PC-3 (cell line): ENCODE results near the gene SCN8A. TPM values are rescaled to one million over a fixed set of nuclear protein-coding genes. Genes with fewer than 3 reads are reported as not detected.

Source experiments
- ATAC-seq: fragments of 200-7000 bp; cut with Tn5 transposase; 2 replicates; pipeline ENCODE4 v1.9.1; 2020; ENCODE audit warnings: mild to moderate bottlenecking, moderate library complexity
- BruUV-seq: library from RNA; stranded (reverse); fragments of 400-500 nt; replicated peaks from 2 replicates; lab custom pipeline; 2021; lab: Mats Ljungman, UMichigan
- CTCF ChIA-PET: fragments of 300-600 bp; sonication (Branson Sonifier 250); formaldehyde crosslinking; loops from one replicate; lab custom pipeline; 2022; ENCODE audit warnings: antibody characterized with exemption; lab: Charles Lee
- POLR2A ChIA-PET: fragments of 300-600 bp; sonication (Branson Sonifier 250); formaldehyde crosslinking; loops from one replicate; lab custom pipeline; 2022; ENCODE audit warnings: antibody characterized with exemption; ENCODE audit not compliant: unreplicated experiment; lab: Charles Lee
- DNase-seq: peaks from one replicate; pipeline ENCODE4 v3.0.0-alpha.2; 2015
- H2AFZ ChIP-seq: fragments of 300-600 bp; sonication (generic); 2 replicates; pipeline ENCODE4 v1.6.0; 2016; ENCODE audit warnings: antibody characterized with exemption, low read length
- H3F3A ChIP-seq: fragments of 300-600 bp; sonication (generic); one replicate; pipeline ENCODE4 v1.6.0; 2017; ENCODE audit warnings: antibody characterized with exemption, low read length, control low read depth, mild to moderate bottlenecking; ENCODE audit not compliant: unreplicated experiment
- H3K27ac ChIP-seq: fragments of 300-600 bp; sonication (generic); 2 replicates; pipeline ENCODE4 v1.5.1; 2016; ENCODE audit warnings: mild to moderate bottlenecking, low read length
- H3K27me3 ChIP-seq: fragments of 300-600 bp; sonication (generic); 2 replicates; pipeline ENCODE4 v1.6.1; 2016; ENCODE audit warnings: low read length, mixed read lengths
- H3K36me3 ChIP-seq: fragments of 300-600 bp; sonication (generic); 2 replicates; pipeline ENCODE4 v1.6.1; 2016; ENCODE audit warnings: low read depth, mixed run types, low read length, mixed read lengths
- H3K4me1 ChIP-seq: fragments of 300-600 bp; sonication (generic); 2 replicates; pipeline ENCODE4 v1.5.1; 2016; ENCODE audit warnings: low read length; ENCODE audit not compliant: insufficient read depth
- H3K4me2 ChIP-seq: fragments of 300-600 bp; sonication (generic); 2 replicates; pipeline ENCODE4 v1.6.0; 2016; ENCODE audit warnings: low read length
- H3K4me3 ChIP-seq: fragments of 300-600 bp; sonication (generic); 2 replicates; pipeline ENCODE4 v1.5.1; 2016; ENCODE audit warnings: mild to moderate bottlenecking, low read length, mixed read lengths
- H3K79me2 ChIP-seq: fragments of 300-600 bp; sonication (generic); 2 replicates; pipeline ENCODE4 v1.6.1; 2017; ENCODE audit warnings: low read length, mixed read lengths
- H3K9ac ChIP-seq: fragments of 300-600 bp; sonication (generic); 2 replicates; pipeline ENCODE4 v1.6.0; 2016; ENCODE audit warnings: mild to moderate bottlenecking, low read length
- H3K9me2 ChIP-seq: fragments of 300-600 bp; sonication (generic); replicated peaks from 2 replicates; pipeline ENCODE4 v1.6.1; 2016; ENCODE audit warnings: mixed run types, low read length, mixed read lengths
- H3K9me3 ChIP-seq: fragments of 300-600 bp; sonication (generic); 2 replicates; pipeline ENCODE4 v1.6.1; 2016; ENCODE audit warnings: low read length, mixed read lengths
- H4K20me1 ChIP-seq: fragments of 300-600 bp; sonication (generic); 2 replicates; pipeline ENCODE4 v1.6.1; 2016; ENCODE audit warnings: low read length, mixed read lengths
- CTCF ChIP-seq: fragments of 300-600 bp; sonication (generic); conservative IDR thresholded peaks from 2 replicates; pipeline ENCODE4 v1.5.1; 2017; ENCODE audit warnings: antibody characterized with exemption, low read depth, mild to moderate bottlenecking, low read length
- EZH2 ChIP-seq: fragments of 300-600 bp; sonication (generic); IDR thresholded peaks from one replicate; pipeline ENCODE4 v1.6.1; 2017; ENCODE audit warnings: antibody characterized with exemption, mild to moderate bottlenecking, low read length; ENCODE audit not compliant: unreplicated experiment
- EZH2phosphoT487 ChIP-seq: fragments of 300-600 bp; sonication (generic); IDR thresholded peaks from 2 replicates; pipeline ENCODE4 v1.6.1; 2018; ENCODE audit warnings: mild to moderate bottlenecking, antibody characterized with exemption, low read length, borderline replicate concordance
- intact Hi-C: fragments of 100-400 bp; cut with micrococcal nuclease; formaldehyde crosslinking; loops from 2 replicates; pipeline ENCODE4 v1.9.0; 2023
- total RNA-seq: library from RNA; depleted of rRNA; stranded (reverse); fragments of >200 nt; gene quantifications from 2 replicates; pipeline ENCODE4 v1.2.3, GENCODE V29; 2014

The SCN8A gene
- total RNA-seq, 1 experiment from 2014 or later, result 12.7 TPM

DNA sequence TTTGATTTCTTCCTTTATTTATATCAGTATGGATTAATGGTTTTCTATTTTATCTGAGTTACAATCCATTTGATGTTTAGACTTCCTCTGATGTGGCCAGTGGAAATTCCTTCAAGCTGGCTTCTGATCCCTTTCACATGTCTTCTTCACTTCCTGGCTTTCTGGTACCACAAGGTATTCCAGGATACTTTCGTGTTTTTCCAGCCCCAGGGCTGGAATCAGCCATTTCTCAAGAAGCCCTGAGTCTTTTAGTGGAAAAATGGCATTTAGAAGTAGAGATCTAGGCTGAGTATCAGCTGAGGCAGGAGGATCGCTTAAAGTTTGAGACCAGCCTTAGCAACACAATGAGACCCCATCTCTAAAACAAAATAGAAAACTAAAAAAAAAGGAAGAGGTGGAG, 164.2 kb downstream of the SCN8A start:
- no peaks in the 10 kb centered on the region for H3K9me2 ChIP-seq
- no TSS peak for BruUV-seq
- intact Hi-C loops, result no loop called here
- H3F3A ChIP-seq, result no peaks in the 10 kb centered on the region
- H4K20me1 ChIP-seq, result no peaks in the 10 kb centered on the region
- H3K9ac ChIP-seq, result no peak overlapping the region
- no peaks in the 10 kb centered on the region for H3K9me3 ChIP-seq
- POLR2A ChIA-PET, result no interaction called here
- no peak for TF ChIP-seq EZH2
- CTCF ChIA-PET, result no interaction called here
- ATAC-seq, result no peak
- H3K27ac ChIP-seq, result no peak overlapping the region
- DNase-seq, result no peak
- no peaks in the 10 kb centered on the region for H3K79me2 ChIP-seq
- H3K4me2 ChIP-seq, result no peak overlapping the region
- H3K36me3 ChIP-seq, result 0 out of 2 replicates have a peak, but pooled peaks cover 9% of the 10 kb centered on the region
- no peak overlapping the region for H2AFZ ChIP-seq
- H3K27me3 ChIP-seq, result no peaks in the 10 kb centered on the region
- H3K4me3 ChIP-seq, result no peak overlapping the region
- H3K4me1 ChIP-seq, result peaks cover 17% of the 10 kb centered on the region

- CTCF ChIA-PET, result interaction anchor here (0.6 kb wide), 1 partner anchor 310 kb away, joined by 5 read pairs; no protein-coding TSS in a partner anchor
- Histone ChIP-seq H4K20me1 (no peaks in the 10 kb centered on the region), H2AFZ (no peak overlapping the region), H3K9me3 (no peaks in the 10 kb centered on the region), H3K4me1 (peaks cover 21% of the 10 kb centered on the region), H3K4me2 (peak overlapping the region; percentile 38), H3K9ac (peak overlapping the region; percentile 17; the same call in 1 of the 2 replicates), H3K27me3 (no peaks in the 10 kb centered on the region), H3K9me2 (no peaks in the 10 kb centered on the region), H3F3A (no peaks in the 10 kb centered on the region), H3K4me3 (no peak overlapping the region), H3K27ac (peak overlapping the region; percentile 80), H3K79me2 (no peaks in the 10 kb centered on the region), H3K36me3 (peaks cover 9% of the 10 kb centered on the region; the same call in 1 of the 2 replicates)
- POLR2A ChIA-PET, result no interaction called here
- DNase-seq (peak; percentile 83), ATAC-seq (peak; percentile 98)
- TF ChIP-seq CTCF, result no peak
- TF ChIP-seq EZH2phosphoT487, result no peak
- TF ChIP-seq EZH2, result no peak
- intact Hi-C loops, result no loop called here
- no TSS peak for BruUV-seq
Measured at GRCh38 chr12:51759175-51759574, 168.1 kb downstream of the SCN8A start.

DNA sequence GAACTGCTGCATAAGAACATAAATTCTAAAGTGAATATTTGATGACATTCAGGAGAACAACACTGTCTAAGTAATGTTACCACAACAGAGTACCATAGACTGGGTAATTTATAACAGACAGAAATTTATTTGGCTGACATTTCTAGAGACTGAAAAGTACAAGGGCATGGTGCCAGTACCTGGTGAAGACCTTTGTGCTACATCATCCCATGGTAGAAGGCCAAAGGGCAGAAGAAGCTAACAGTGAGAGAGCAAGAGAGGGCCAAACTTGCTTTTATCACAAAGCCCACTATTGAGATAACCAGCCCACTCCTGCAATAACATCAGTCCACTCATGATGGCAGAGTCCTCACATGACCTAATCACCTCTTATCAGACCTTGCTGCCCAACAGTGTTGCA, 168.7 kb downstream of the SCN8A start:
- no peaks in the 10 kb centered on the region for H3K27me3 ChIP-seq
- H3K79me2 ChIP-seq, result no peaks in the 10 kb centered on the region
- no TSS peak for BruUV-seq
- H3K9ac ChIP-seq, result peak overlapping the region; percentile 17; the same call in 1 of the 2 replicates
- no peaks in the 10 kb centered on the region for H3K9me3 ChIP-seq
- peaks cover 9% of the 10 kb centered on the region; the same call in 1 of the 2 replicates for H3K36me3 ChIP-seq
- H3K27ac ChIP-seq, result peak overlapping the region; percentile 80
- ChIA-PET POLR2A (no interaction called here), CTCF (interaction anchor here (0.6 kb wide), 1 partner anchor 309 kb away, joined by 5 read pairs; no protein-coding TSS in a partner anchor)
- H3K4me1 ChIP-seq, result peaks cover 21% of the 10 kb centered on the region
- H3K9me2 ChIP-seq, result no peaks in the 10 kb centered on the region
- DNase-seq (no peak), ATAC-seq (no peak)
- TF ChIP-seq CTCF (no peak), EZH2 (no peak), EZH2phosphoT487 (no peak)
- H2AFZ ChIP-seq, result no peak overlapping the region
- peak overlapping the region; percentile 38 for H3K4me2 ChIP-seq
- H3F3A ChIP-seq, result no peaks in the 10 kb centered on the region
- intact Hi-C loops, result no loop called here
- no peak overlapping the region for H3K4me3 ChIP-seq
- H4K20me1 ChIP-seq, result no peaks in the 10 kb centered on the region
